HG02588 (cell line): ENCODE results near the gene CCDC102A.
"Not testable (repeated sequence)": the region's sequence is repeated elsewhere in the genome, so short reads cannot be mapped to it uniquely, and the experiment has no call there.

Experiments
- ATAC-seq: cut with Tn5 transposase; IDR thresholded peaks from one replicate; pipeline ENCODE4 v1.9.1; 2021; ENCODE audit warnings: mild to moderate bottlenecking, moderate library complexity; ENCODE audit not compliant: unreplicated experiment

The CCDC102A gene

GRCh38 chr16:57566436-57566835 is 30.1 kb upstream of the CCDC102A start:
- no peak for ATAC-seq

DNA sequence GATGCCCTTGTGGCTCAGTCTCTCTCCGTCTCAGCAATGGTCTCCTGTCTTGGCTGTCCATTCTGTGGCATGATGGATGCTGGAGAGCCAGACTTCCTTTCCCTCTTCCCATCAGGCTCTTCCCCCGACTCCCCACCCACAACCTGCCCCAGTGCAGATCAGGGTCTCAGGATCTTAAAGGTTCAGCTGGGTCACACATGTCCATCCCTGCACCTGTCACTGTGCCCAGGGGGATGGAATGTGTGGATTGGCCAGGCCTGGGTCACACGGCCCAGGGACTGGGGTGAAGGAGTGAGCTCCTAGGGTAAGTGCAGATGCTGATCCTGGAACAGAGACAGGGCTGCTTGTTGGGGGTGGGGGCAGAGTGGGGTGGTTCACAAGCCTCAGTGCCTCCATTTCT is 29.1 kb upstream of the CCDC102A start:
- ATAC-seq = no peak

DNA sequence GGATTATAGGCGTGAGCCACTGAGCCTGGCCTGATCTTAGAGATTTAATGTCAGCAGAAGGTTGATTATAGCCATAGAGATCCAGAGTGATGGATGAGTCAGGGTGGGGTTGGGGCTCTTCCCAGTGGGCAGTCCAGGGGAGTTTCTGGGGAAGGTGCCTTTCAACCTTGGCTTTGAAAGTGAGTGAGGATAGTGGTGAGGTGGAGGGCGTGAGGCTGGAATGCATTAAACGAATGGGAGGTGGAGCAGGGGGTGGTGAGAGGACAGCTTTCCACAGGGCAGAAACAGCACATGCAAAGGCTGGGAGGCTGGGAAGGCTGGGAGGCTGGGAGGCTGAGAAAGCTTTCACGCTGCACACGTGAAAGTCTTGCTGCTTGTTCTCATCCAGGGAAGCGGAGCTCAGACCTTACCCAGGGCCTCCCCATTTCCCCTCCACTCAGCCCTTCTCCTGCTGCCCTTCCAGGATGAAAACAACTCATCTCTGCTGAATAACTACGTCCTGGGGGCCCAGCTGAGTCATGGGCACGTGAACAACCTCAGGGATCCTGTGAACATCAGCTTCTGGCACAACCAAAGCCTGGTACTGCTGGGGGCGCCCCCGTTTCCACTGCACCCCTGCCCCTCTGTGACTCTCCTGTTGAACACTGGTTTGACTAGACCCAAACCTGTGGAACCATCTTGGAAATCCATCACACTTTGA is 28.4 kb upstream of the CCDC102A start:
- ATAC-seq = no peak

- ATAC-seq = no peak
Measured at GRCh38 chr16:57563761-57564160, 27.4 kb upstream of the CCDC102A start.

GRCh38 chr16:57563487-57563750 is 27.0 kb upstream of the CCDC102A start:
- ATAC-seq = no peak

- no peak for ATAC-seq
Measured at GRCh38 chr16:57562669-57563486, 26.5 kb upstream of the CCDC102A start.

DNA sequence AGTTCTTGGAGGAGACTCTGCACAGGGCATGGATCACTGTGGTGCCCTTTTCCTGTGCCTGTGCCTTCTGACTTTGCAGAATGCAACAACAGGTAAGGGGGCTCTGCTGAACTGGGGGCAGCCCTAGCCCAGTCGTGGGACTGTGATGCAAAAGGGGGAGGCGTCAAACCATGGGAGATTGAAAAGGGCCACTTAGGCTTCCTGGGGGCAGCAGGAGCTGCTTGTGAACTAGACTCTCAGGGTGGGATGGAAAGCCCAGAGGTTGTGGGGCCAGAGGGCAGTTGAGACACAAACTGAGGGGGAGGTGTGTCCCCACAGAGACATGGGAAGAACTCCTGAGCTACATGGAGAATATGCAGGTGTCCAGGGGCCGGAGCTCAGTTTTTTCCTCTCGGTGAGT is 25.7 kb upstream of the CCDC102A start:
- ATAC-seq = no peak

DNA sequence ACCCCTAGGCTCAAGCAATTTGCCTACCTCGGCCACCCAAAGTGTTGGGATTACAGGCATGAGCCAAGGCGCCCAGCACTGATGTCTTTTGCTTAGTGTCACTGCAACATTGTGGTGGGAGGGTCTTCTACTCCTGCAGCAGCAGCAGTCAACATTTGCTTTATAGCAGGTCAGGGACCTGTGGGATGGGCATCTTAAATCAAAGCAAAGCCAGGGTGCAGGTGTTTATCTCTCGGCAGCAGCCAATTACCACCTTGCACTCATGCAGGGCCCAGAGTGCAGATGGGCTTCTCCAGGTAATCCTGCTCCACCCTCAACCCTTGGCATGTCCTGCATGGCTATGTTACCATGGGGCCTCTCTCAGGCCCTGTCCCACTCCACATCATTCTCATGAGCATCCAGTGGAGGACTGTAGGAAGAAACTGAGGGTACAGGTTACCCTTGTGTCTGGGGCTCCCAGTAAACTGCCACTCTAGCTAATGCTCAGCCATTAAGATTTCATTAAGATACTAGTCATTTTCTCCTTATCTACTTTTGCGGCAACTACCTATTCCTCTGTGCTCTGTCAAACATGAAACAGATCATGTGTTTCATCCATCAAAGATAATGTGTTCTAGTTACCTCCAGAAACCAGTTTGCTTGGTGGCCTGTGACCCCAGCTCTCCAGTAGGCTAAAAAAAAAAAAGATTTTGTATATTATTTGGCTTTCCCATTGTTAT is 22.9 kb upstream of the CCDC102A start:
- no peak for ATAC-seq

DNA sequence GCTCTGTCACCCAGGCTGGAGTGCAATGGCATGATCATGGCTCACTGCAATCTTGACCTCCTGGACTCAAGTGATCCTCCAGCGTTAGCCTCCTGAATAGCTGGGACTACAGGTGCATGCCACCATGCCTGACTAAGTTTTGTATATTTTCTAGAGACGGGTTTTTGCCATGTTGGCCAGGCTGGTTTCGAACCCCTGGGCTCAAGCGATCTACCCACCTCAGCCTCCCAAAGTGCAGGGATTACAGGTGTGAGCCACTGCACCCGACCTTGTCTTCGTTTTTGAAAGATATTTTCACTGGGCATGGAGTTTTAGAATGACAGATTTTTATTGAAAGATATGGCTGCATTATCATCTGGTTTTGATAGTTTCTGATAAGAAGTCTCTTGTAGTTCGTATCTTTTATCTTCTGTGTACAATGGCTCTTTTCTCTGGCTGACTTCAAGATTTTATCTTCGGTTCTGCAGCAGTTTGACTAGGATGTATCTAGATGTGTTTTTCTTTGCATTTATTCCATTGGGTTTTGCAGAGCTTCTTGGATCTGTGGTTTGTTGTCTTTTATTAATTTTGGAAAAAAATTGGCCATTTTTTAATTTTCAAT is 20.7 kb upstream of the CCDC102A start:
- ATAC-seq = no peak

- ATAC-seq = no peak
Measured at GRCh38 chr16:57555831-57556230, 19.5 kb upstream of the CCDC102A start.

- ATAC-seq = no peak
Measured at GRCh38 chr16:57551057-57551456, 14.7 kb upstream of the CCDC102A start.

- no peak for ATAC-seq
Measured at GRCh38 chr16:57549730-57550129, 13.4 kb upstream of the CCDC102A start.

- no peak for ATAC-seq
Measured at GRCh38 chr16:57548408-57548807, 12.0 kb upstream of the CCDC102A start.

DNA sequence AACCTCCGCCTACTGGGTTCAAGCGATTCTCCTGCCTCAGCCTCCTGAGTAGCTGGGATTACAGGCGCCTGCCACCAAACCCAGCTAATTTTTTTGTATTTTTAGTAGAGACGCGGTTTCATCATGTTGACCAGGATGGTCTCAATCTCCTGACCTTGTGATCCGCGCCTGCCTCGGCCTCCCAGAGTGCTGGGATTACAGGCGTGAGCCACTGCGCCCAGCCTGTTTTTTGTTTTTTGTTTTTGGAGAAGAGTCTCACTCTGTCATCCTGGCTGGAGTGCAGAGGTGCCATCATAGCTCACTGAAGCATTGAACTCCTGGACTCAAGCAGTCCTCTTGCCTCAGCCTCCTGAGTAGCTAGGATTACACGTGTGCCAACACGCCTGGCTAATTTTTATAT is 11.2 kb upstream of the CCDC102A start:
- not testable (repeated sequence) for ATAC-seq

- ATAC-seq = peak; percentile 71
Measured at GRCh38 chr16:57544124-57544653, 7.8 kb upstream of the CCDC102A start.

- ATAC-seq = no peak
Measured at GRCh38 chr16:57541754-57542435, 5.5 kb upstream of the CCDC102A start.

- ATAC-seq = no peak
Measured at GRCh38 chr16:57540906-57541753, 4.8 kb upstream of the CCDC102A start.

GRCh38 chr16:57540387-57540786 is 4.0 kb upstream of the CCDC102A start:
- no peak for ATAC-seq

DNA sequence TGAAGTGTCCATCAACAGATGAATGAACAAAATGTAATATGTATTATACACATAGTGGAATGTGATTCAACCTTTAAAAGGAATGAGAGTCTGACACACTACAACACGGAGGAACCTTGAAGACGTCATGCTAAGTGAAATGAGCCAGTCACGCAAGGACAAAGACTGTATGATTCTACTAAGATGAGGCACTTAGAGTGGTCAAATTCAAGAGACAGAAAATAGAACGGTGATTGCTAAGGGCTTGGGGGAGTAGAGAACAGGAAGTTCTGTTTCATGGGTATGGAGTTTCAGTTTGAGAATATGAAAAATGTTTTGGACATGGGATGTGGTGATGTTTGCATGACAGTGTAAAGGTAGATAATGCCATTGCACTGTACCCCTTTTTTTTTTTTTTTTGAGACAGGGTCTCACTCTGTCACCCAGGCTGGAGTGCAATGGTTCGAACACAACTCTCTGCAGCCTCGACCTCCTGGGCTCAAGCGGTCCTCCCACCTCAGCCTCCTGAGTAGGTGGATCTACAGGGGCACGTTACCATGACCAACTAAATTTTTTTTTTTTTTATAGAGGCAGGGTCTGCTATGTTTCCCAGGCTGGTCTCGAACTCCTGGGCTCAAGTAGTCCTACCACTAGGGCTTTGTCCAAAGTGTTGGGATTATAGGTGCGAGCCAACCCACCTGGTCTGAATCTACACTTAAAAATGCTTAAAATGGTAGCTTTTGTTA is 2.9 kb upstream of the CCDC102A start:
- ATAC-seq = peak; percentile 31
